CD14-positive monocyte (primary cell): Measurements from ENCODE around the gene LSS. TPM values are rescaled to one million over a fixed set of nuclear protein-coding genes. Genes with fewer than 3 reads are reported as not detected.

Experiments
- DNase-seq, 3 donors: peaks; one replicate each; pipeline ENCODE4 v3.0.0-alpha.2; 2011 to 2022
- H2AFZ ChIP-seq: 2 replicates; pipeline ENCODE4 v1.6.0; 2012; ENCODE audit warnings: mild to moderate bottlenecking, low read depth, low read length, inconsistent platforms; ENCODE audit not compliant: insufficient read depth, poor library complexity, severe bottlenecking
- H3K27ac ChIP-seq, 2 donors: 1 replicate in 1 of 2; 2 replicates in 1 of 2; pipeline ENCODE4 v1.5.1; 2012 to 2013; ENCODE audit warnings: low read length in 2 of 2, control low read depth in 1 of 2, inconsistent platforms in 1 of 2, low read depth in 1 of 2, mild to moderate bottlenecking in 1 of 2
- H3K27me3 ChIP-seq, 2 donors: one replicate each; pipeline versions ENCODE4 v1.6.0 to v1.6.1; 2011 to 2013; ENCODE audit warnings: low read length in 2 of 2; ENCODE audit not compliant: control insufficient read depth in 2 of 2, insufficient read depth in 2 of 2
- H3K36me3 ChIP-seq, 2 donors: replicated peaks in 1 of 2; 1 replicate in 1 of 2; 2 replicates in 1 of 2; pipeline versions ENCODE4 v1.5.1 to v1.6.1; 2012 to 2013; ENCODE audit warnings: low read length in 2 of 2, control low read depth in 1 of 2, inconsistent platforms in 1 of 2, mild to moderate bottlenecking in 1 of 2; ENCODE audit not compliant: insufficient read depth in 2 of 2, control insufficient read depth in 1 of 2
- H3K4me1 ChIP-seq, 2 donors: 1 replicate in 1 of 2; 2 replicates in 1 of 2; pipeline versions ENCODE4 v1.5.1 to v1.6.1; 2012 to 2013; ENCODE audit warnings: low read length in 2 of 2, control low read depth in 1 of 2, inconsistent platforms in 1 of 2, mild to moderate bottlenecking in 1 of 2, moderate library complexity in 1 of 2; ENCODE audit not compliant: insufficient read depth in 2 of 2, control insufficient read depth in 1 of 2
- H3K4me2 ChIP-seq: replicated peaks from 2 replicates; pipeline ENCODE3; 2012; ENCODE audit warnings: low read length, moderate library complexity, mild to moderate bottlenecking; ENCODE audit not compliant: poor library complexity, severe bottlenecking; ENCODE audit errors: extremely low read depth
- H3K4me3 ChIP-seq, 3 experiments: fragments of 200-600 bp in 1 of 3; sonication (generic) in 1 of 3; replicated peaks in 1 of 3; 1 replicate in 2 of 3; 2 replicates in 1 of 3; pipeline ENCODE4 v1.5.1; 2011 to 2013; ENCODE audit warnings: low read length in 3 of 3, mild to moderate bottlenecking in 3 of 3, control low read depth in 2 of 3, low read depth in 2 of 3, inconsistent platforms in 1 of 3, moderate library complexity in 1 of 3
- H3K79me2 ChIP-seq: 2 replicates; pipeline ENCODE4 v1.6.0; 2012; ENCODE audit warnings: mild to moderate bottlenecking, control low read depth, inconsistent platforms, low read length, moderate library complexity; ENCODE audit not compliant: insufficient read depth
- H3K9ac ChIP-seq: 2 replicates; pipeline ENCODE4 v1.6.0; 2017; ENCODE audit warnings: low read length, mild to moderate bottlenecking; ENCODE audit not compliant: insufficient read depth, poor library complexity, severe bottlenecking
- H3K9me3 ChIP-seq, 2 donors: replicated peaks in 1 of 2; 1 replicate in 1 of 2; 2 replicates in 1 of 2; pipeline versions ENCODE4 v1.5.1 to v1.6.1; 2012 to 2013; ENCODE audit warnings: low read length in 2 of 2, control low read depth in 1 of 2; ENCODE audit not compliant: control insufficient read depth in 1 of 2, insufficient read depth in 1 of 2
- H4K20me1 ChIP-seq: 2 replicates; pipeline ENCODE4 v1.6.0; 2012; ENCODE audit warnings: mild to moderate bottlenecking, low read length, control low read depth, moderate library complexity; ENCODE audit not compliant: insufficient read depth
- H3K27ac Mint-ChIP-seq, 7 donors: one replicate each; pipeline ENCODE4 v1.8.0; 2020; ENCODE audit warnings: mild to moderate bottlenecking in 7 of 7, mixed read lengths in 7 of 7, moderate library complexity in 6 of 7, inconsistent platforms in 2 of 7
- H3K27me3 Mint-ChIP-seq, 3 donors: one replicate each; pipeline ENCODE4 v1.8.0; 2021 to 2022; ENCODE audit warnings: low read depth in 3 of 3, mild to moderate bottlenecking in 3 of 3, mixed read lengths in 3 of 3, moderate library complexity in 3 of 3, inconsistent platforms in 1 of 3
- H3K36me3 Mint-ChIP-seq, 2 donors: one replicate each; pipeline ENCODE4 v1.8.0; 2020; ENCODE audit warnings: mixed read lengths in 2 of 2, inconsistent platforms in 1 of 2, mild to moderate bottlenecking in 1 of 2
- H3K4me1 Mint-ChIP-seq: one replicate; pipeline ENCODE4 v1.8.0; 2020; ENCODE audit warnings: mild to moderate bottlenecking, mixed read lengths
- H3K4me3 Mint-ChIP-seq, 2 donors: one replicate each; pipeline ENCODE4 v1.8.0; 2020; ENCODE audit warnings: mild to moderate bottlenecking in 2 of 2, mixed read lengths in 2 of 2, moderate library complexity in 1 of 2
- H3K9me3 Mint-ChIP-seq, 7 donors: one replicate each; pipeline ENCODE4 v1.8.0; 2020 to 2022; ENCODE audit warnings: mixed read lengths in 7 of 7, mild to moderate bottlenecking in 6 of 7, moderate library complexity in 6 of 7, inconsistent platforms in 2 of 7
- CTCF ChIP-seq: fragments of 200-600 bp; IDR thresholded peaks from one replicate; pipeline ENCODE4 v1.8.0; 2022; ENCODE audit warnings: antibody characterized with exemption, mild to moderate bottlenecking
- WGBS: methylation state at CpG from one replicate; pipeline ENCODE4 v1.1.5; 2013; ENCODE audit warnings: missing lambda C conversion rate; ENCODE audit not compliant: insufficient coverage; 5-methylcytosine and 5-hydroxymethylcytosine counted together
- intact Hi-C, 2 donors: fragments of 100-400 bp; cut with micrococcal nuclease; formaldehyde crosslinking; loops; one replicate each; pipeline versions ENCODE4 v1.15.0 to v1.15.1; 2023
- polyA plus RNA-seq, 3 donors: library from polyadenylated mRNA; depleted of rRNA in 1 of 3; unstranded in 2 of 3; stranded (reverse) in 1 of 3; fragments of 300-500 nt in 2 of 3; fragments of >200 nt in 1 of 3; fragmentation: Illumina TruSeq in 2 of 3; gene quantifications; 1 replicate in 2 of 3; 2 replicates in 1 of 3; pipeline ENCODE4 v1.2.3, GENCODE V29; 2012 to 2021

The LSS gene
- polyA plus RNA-seq, 3 donors, result 4.1 to 20.0 (median 4.9) TPM

DNA sequence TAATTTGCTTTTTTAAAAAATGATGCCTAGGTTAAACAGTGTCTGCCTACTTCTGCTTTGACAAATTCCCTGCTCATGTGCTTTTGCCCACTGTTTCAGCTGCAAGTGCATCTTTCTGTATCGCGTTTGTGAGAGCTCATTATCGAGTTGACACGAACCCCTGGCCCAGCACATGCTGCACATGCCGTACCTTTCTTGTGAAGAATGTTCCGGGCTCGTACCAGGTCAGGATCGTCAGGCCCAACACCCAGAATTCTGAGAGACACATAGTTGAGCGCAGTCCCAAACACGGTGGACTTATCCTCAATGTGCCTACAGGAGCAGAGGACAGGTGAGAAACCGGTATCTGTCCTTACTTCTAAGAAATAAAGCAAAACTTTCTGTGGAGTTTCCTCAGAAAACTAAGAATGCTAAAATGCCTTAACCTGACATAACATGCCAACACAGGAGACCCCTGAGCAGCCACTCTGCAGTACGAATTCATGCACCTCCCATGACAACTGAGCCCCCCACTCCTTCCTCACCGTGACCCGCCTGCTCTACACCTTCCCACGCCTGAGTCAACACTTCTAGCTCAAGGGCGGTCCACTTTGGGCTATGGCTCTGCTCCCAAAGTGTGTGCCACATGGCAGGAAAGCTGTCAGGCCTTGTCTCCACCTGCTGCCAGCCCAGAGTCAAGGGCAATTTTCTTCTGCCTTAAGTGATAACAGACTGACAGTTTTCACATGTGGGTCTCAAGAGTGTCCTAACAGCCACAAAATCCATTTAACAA is 6.7 kb downstream of the LSS start:
- H3K27ac ChIP-seq, result no peak overlapping the region
- no peak for DNase-seq
- intact Hi-C loops, result no loop called here
- no peak for TF ChIP-seq CTCF
- peaks cover 4% of the 10 kb centered on the region for H3K79me2 ChIP-seq
- Mint-ChIP-seq H3K27me3 (no peaks in the 10 kb centered on the region), H3K27ac (peak overlapping the region in 1 of 7 donors; percentile 3), H3K4me1 (peaks cover 6% of the 10 kb centered on the region), H3K36me3 (peaks cover 19 to 21% of the 10 kb centered on the region in 2 donors), H3K4me3 (no peak overlapping the region), H3K9me3 (peaks cover 0 to 6% (median 1%) of the 10 kb centered on the region in 7 donors)
- H3K4me2 ChIP-seq, result no peak overlapping the region
- H2AFZ ChIP-seq, result no peak overlapping the region
- no peaks in the 10 kb centered on the region for H4K20me1 ChIP-seq
- 92% methylated on average over 15 of the region's 16 CpGs for WGBS
- H3K9ac ChIP-seq, result no peak overlapping the region
- no peaks in the 10 kb centered on the region for H3K27me3 ChIP-seq
- no peaks in the 10 kb centered on the region for H3K9me3 ChIP-seq
- no peaks in the 10 kb centered on the region for H3K4me1 ChIP-seq
- peaks cover 0 to 16% of the 10 kb centered on the region in 2 donors for H3K36me3 ChIP-seq
- H3K4me3 ChIP-seq, result no peak overlapping the region

GRCh38 chr21:46220847-46221246 is 7.7 kb downstream of the LSS start:
- H3K9ac ChIP-seq, result no peak overlapping the region
- H3K36me3 Mint-ChIP-seq, result peaks cover 19 to 25% of the 10 kb centered on the region in 2 donors
- 98% methylated on average over 8 of the region's 8 CpGs for WGBS
- H3K4me2 ChIP-seq, result no peak overlapping the region
- H3K4me3 ChIP-seq, result no peak overlapping the region
- H3K4me1 ChIP-seq, result no peaks in the 10 kb centered on the region
- H3K27ac ChIP-seq, result no peak overlapping the region
- peaks cover 0 to 16% of the 10 kb centered on the region in 2 donors for H3K36me3 ChIP-seq
- DNase-seq, result no peak
- H3K27ac Mint-ChIP-seq, result no peak overlapping the region
- H4K20me1 ChIP-seq, result no peaks in the 10 kb centered on the region
- H3K27me3 ChIP-seq, result no peaks in the 10 kb centered on the region
- H3K9me3 ChIP-seq, result no peaks in the 10 kb centered on the region
- peaks cover under 1% of the 10 kb centered on the region for H3K79me2 ChIP-seq
- intact Hi-C loops, result no loop called here
- H2AFZ ChIP-seq, result no peak overlapping the region
- H3K9me3 Mint-ChIP-seq, result peaks cover 0 to 6% (median 1%) of the 10 kb centered on the region in 7 donors
- H3K27me3 Mint-ChIP-seq, result peaks cover 0 to 1% (median 0%) of the 10 kb centered on the region in 3 donors
- H3K4me3 Mint-ChIP-seq, result no peak overlapping the region
- H3K4me1 Mint-ChIP-seq, result no peaks in the 10 kb centered on the region
- TF ChIP-seq CTCF, result no peak
